NCI-H446 treated with DMSO at 0.1 percent for 48 hours (cell line): ENCODE measurements around the gene UBA6.
"Not testable (repeated sequence)": the region's sequence is repeated elsewhere in the genome, so short reads cannot be mapped to it uniquely, and the experiment has no call there.

Experiments
- DNase-seq: peaks from one replicate; lab custom pipeline; 2025; lab: John Stamatoyannopoulos, UW

Gene UBA6

DNA sequence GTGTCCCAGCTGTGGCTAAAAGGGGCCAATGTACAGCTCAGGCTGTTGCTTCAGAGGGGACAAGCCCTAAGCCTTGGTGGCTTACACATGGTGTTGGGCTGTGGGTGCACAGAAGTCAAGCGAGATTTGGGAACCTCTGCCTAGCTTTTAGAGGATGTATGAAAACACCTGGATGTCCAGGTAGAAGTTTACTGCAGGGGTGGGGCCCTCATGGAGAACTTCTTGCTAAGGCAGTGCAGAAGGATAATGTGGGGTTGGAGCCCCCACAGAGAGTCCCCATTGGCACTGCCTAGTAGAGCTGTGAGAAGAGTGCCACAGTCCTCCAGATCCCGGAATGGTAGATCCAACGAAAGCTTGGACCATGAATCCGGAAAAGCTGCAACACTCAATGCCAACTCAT, 40.5 kb downstream of the UBA6 start:
- no peak for DNase-seq

DNA sequence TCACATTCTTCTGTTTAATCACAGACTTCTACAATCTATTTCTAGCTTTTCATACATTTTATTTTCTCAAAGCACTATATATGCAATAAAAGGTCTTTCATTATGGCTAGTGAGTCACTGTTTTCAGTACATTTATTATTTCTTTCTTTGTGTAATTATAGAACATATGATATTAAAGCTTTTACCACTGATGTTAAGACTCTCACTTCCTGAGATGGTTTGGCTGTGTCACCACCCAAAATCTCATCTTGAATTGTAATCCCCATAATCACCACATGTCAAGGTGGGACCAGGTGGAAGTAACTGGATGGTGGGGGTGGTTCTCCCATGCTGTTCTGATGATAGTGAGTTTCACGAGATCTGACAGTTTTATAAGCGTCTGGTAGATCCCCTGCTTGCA, 41.9 kb downstream of the UBA6 start:
- no peak for DNase-seq

DNA sequence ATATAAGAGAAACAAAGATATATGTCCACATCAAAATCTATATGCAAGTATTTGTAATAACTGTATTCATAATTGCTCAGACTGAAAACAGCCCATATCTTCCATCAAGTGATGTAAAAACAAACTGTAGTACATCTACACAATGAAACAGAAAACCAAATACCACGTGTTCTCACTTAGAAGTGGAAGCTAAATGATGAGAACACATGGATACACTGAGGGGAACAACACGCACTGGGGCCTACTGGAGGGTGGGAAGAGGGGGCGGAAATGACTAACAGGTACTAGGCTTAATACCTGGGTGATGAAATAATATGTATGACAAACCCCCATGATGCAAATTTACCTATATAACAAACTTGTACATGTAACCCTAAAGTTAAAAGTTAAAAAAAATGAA, 42.7 kb downstream of the UBA6 start:
- no peak for DNase-seq

DNA sequence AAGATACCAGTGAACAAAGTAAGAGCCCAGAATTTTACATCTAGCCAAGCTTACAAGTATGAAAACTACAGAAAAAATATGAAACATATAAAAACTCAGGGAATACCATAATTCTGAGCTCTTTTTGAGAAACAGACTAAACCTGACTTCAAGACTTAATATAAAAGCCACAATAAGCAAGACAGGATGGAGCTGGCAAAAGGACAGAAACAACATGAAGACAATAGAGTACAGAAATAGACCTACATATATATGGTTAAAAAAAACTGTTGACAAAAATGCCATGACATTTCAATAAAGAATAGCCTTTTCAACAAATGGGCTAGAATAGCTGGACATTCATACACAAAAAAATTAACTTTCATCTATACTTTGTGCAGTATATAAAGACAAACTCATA, 49.4 kb downstream of the UBA6 start:
- DNase-seq: no peak

DNA sequence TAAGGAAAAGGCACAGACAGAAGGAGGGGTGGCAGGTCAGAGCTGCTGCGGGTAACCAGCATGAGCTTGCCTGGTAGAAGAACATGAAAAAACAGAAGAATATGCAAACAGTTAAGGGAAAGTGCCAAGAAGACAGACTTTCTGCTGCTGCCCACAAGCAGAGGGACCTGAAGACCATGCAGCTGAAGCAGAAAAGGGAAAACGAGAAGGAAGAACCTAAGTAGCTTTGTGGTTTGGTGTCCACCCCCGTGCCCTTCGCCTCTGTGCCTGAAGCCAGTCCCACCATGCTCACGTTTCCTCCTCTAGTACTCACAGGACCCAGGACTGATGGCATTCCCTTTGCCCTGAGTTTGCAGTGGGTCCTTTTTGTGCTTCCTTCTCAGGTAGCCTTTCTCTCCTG, 62.8 kb downstream of the UBA6 start:
- DNase-seq: no peak

DNA sequence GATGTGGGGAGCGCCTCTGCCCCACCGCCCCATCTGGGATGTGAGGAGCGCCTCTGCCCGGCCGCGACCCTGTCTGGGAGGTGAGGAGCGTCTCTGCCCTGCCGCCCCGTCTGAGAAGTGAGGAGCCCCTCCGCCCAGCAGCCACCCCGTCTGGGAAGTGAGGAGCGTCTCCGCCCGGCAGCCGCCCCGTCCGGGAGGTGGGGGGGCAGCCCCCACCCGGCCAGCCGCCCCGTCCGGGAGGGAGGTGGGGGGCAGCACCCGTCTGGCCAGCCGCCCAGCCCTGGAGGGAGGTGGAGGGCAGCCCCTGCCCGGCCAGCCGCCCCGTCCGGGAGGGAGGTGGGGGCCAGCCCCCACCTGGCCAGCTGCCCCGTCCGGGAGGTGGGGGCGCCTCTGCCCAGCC, 64.0 kb downstream of the UBA6 start:
- DNase-seq: not testable (repeated sequence)

DNA sequence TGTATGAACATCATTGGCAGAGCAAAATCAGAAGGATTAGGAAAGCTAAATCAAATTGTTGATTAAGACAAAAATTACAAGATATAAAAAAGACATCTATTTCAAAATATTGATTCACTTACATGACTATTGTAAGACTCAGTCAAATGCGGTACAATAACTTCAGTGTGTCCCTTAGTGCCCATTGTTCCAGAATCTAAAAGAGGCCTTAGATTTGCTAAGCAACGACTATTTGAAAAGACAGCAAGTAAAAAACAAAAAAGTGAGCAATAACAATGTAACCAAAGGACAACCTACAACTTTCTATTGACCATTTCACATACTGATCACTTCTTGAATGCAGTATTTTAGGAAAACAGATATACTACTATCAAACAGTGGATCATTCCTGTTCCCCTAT, 65.6 kb downstream of the UBA6 start:
- DNase-seq: no peak

DNA sequence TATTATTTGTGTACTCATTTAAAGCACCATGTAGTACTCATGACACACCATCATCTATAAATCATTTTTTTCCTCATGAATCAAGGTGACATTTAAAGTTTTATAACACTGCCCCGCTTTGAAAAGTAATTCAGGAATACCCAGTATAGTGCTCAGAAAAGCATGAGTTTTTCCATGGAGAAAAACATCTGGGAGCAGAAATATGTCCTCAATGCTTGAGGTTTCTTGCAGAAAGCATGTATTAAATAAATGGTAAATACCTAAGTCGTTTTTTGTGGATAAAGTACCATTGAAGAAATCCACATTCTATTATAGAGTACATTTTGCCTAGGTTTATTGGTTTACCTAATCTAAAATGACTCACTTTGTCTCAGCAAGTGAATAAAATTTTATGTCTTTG, 66.2 kb downstream of the UBA6 start:
- DNase-seq: no peak

DNA sequence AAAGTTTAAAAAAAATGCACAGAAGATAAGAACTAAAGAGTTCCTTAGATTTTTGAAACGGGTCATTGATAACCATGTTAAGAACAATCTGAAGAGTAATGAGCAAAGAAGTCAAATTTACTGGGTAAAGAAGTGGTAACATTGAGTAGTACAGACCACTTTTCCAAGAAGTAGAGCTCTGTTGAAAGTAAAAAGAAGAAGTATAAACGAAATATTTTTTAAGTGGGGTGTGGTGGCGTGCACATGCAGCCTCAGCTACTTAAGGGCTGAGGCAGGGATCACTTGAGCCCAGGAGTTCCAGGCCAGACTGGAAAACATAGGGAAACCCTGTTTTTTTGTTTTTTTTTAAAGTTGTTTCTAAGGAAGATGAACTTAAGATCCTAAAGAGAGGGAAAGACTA, 68.5 kb downstream of the UBA6 start:
- no peak for DNase-seq

DNA sequence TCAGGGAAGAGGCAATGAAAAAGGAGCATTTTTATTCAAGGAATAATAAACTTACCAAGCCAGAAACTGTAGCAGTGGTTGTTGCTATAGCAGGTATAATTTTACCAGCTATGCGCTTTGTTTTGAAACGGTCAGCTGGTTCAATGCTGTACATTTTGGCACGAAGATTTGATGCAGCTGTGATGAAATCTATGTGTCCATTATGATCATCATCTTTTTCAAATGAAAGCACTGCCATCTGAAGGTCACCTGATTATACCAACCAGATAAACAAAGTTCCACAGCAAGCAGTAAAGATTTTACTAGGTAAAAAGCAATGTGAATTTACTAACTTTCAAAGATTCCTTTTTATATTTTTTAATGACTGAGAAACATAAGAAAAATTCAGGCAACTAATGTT, 76.0 kb downstream of the UBA6 start:
- no peak for DNase-seq

DNA sequence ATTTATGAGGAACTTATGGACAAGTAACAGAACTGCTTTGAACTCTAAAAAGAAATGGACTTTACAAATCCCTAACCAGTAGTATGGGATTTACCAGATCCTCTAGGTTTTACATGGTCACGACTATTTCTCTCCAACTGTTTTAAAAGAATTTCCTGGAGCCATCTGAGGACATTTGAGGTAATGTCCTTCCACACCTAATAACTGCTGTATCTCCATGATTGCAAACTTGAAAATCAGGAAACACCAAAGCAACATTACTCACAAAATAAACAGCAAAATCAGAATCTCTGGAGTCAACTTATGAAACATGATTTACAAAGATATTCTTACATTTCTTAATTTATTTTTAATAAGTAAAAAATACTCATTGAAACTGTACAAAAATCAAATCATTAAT, 84.5 kb downstream of the UBA6 start:
- no peak for DNase-seq

DNA sequence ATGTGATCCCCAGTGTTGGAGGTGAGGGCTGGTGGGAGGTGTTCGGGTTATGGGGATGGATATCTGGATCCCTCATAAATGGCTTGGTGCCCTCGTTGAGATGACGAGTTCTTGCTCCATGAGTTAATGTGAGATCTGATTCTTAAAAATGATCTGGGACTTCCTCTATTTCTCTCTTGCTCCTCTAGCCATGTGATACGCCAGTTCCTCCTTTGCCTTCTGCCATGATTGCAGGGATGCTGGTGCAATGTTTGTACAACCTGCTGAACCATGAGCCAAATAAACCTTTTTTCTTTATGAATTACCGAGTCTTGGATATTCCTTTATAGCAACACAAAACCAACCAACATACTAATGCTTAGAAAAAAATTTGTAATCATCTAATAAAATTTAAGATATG, 85.8 kb downstream of the UBA6 start:
- no peak for DNase-seq

DNA sequence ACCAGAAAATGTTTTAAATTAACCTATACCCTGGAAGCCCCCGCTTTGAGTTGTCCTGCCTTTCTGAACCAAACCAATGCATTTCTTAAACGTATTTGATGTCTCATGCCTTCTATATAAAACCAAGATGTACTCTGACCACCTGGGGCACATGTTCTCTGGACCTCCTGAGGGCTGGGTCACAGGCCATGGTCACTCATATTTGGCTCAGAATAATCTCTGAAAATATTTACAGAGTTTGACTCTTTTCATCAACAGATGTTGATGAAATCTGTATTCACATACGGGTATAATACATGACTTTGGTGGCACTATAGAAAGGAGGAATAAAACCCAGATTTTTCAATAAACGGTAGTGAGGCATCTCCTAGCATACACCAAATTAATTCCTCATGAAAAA, 86.8 kb downstream of the UBA6 start:
- no peak for DNase-seq

DNA sequence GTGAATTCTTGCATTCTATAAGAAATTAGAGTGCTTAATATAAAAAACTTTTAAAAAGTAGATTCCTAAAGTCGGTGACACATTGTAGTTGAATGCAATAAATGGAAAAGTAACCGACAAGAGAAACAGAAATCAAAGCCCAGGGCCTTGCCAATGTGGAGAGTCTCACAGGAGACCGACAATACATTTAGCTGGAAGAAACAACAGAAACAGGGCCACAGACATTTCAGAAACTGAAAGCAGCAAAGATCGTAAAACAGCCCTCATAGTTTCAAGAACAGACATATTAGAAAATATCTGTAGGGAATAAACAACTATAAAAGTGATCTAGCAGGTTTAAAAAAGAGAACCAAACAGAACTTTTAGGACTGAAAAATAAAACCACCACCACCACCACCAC, 92.9 kb downstream of the UBA6 start:
- no peak for DNase-seq

DNA sequence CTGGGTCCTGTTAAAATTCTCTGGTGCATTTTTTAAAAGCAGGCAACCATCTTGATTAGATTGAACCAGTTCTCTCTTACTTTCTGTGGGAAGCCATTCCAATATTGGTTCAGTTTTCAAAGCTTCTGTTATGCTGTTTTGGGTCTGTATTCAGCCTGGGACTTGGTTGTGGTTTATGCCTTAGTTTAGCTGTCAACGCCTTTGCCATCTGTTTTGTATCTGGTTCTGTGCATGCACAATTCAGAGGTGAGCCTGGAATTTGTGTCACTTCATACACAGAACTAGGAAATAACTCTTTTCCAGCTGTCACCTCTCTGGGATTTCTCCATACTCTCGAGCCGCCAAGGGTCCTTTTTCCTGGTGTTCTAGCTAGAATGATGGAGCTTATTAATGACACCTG, 96.2 kb downstream of the UBA6 start:
- DNase-seq: no peak

DNA sequence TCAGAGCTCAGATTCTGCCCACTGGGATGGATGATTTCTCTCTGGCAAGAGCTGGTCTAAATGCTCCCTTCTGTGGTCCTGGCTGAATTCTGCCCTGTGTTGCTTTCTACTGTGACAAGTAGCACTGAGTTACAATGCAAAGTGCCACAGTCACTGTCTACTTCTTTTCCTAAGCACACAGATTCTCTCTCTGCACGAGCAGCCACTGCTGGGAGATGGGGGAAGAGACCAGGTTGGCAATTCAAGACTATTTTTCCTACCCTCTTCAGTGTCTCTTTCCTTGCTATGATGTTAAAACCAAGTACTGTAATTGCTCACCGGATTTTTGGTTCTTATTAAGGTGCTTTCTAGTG, 97.0 kb downstream of the UBA6 start:
- DNase-seq: no peak

DNA sequence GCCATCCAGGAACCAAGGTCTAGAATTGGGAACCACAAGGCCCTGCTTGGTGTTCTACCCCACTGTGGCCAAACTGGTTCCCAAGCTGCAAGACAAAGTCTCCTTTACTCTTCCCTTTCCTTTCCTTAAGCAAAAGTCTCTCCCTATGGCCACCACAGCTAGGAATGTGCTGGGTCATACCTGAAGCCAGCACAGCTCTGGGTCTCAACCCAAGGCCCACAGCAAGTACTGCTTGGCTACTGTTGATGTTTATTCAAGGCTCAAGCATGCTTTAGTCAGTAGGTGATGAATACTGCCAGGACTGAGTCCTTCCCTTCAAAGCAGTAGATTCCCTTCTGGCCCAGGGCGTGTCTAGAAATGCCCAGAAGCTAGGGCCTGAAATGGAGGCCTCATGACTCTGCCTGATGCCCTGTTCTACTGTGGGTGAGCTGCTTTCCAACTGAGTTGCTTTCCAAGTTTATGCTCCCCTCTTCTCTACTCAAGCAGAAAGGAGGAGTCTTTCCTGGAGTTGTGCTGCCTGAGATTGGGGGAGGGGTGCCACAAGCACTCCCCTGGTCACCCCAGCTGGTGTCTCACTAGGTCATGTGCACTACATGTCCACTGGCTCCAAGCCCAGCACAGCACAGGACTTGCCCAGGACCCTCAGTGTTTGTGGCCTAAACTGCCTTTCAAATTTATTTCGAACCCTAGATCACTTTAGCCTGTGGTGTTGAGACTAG, 97.5 kb downstream of the UBA6 start:
- DNase-seq: no peak

DNA sequence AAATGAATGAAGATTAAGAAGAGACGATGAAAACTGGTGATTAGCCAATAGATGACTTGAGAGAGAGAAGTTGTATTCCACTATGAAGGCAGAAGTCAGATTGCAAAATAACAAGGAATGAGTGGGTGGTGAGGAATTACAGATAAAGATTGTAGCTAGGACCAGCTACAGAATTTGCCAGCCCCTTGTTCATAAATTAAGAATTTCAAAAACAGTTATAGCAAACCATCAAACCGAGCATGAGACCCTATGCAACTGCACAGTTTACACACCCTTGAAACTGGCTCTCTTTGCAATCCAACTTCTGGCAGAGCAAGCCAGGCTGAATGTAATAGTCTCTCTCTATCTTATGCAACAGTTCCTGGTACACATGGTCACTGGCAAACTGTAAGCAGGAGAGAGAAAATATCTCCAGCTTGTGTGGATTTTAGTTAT, 107.2 kb downstream of the UBA6 start:
- no peak for DNase-seq

DNA sequence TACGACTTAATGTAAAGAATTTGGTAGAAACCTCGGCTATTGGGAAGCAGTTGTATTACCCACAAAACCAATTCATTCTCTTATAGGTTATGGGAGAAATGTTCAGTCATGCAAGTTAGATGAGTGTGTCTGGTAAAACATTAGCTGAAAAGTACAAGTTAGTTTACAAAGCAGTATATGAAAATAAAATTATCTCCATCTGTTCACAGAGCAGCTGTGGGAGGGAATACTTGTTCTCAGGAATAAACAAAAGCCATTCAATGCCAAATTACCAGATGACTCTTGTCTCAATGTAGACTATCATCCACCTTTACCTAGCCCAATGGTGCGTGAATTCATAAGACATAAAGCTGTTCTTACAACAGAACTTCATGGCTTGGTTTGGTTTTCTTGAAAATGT, 113.8 kb downstream of the UBA6 start:
- no peak for DNase-seq

DNA sequence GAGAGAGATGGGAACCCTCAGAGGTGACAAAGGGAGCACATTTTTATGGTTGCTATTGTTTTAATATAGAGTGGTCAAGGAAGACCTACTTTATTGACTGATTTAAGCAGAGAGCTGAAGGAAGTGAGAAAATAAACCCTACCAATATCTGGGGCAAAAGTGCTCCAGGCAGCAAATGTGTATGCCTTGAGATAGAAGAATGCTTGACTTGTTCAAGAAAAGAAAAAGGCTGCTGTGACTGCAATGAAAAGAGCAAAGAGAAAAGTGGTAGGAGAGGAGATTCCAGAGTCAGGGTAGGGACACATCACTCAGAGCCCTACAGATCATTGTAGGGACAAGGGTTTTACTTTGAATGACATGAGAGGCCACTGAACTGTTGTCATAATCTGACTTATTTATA, 116.5 kb downstream of the UBA6 start:
- no peak for DNase-seq

DNA sequence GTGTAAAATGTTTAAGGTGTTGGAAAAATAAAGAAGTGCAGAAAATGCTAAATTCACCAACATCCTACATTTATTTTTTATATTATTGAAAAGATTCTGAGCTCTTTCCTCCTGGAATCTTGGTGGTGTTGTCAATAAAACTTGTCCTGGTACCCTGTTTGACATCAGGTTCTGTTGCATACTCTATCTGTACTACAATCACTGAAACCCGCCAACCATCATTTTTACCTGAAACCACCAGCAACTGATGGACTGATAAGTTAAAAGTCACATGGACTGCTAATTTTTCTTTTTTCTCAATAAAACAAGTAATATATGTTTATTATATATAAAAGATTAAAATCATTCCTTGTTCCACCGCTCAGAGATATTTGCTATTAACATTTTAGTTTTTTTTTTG, 119.0 kb downstream of the UBA6 start:
- no peak for DNase-seq

DNA sequence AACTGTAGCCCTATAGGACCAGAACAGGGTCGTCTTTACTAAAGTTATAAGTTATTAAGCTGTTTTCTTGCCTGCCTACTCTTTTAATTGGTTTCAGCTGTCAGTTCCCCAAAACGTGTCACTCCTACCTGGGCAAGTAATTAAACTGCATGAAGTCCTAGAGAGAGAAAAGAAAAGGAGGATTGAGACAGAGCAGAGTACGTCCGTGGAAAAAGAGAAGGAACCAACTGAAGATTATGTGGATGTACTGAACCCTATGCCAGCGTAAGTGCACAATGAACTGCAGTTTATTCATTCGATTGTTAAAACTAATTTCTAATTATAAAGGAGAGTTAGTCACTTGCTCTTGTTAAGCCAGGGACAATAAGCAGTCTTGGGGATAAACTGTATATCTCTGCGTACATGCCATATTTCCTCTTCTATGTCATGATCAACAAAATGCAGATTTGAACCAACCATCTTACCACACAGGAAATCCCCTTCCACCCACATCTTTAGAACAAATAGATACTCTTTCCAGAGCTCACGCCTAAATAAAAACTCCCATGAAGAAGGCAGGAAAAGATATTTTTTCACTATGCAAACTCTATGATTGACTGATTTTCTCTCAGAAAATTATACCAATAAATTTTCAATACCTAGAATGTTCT, 119.6 kb downstream of the UBA6 start:
- DNase-seq: no peak

DNA sequence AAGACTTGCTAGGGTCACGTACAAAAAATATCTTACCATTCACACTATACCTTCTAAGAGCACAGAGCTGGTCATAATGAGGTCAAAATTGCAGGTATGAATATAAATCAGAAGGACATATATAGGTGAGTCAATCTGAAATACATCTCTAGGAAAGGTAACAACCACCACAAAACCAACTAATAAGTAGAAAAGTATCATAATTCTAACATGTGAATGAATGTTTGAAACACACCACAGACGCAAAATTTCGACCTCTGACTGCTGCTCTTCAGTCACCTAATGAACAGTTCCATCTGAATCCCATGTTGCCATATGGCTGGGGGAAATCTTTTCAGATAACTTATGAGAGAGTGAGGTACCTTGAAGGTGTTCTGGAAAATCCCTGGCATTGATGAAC, 120.4 kb downstream of the UBA6 start:
- DNase-seq: no peak

DNA sequence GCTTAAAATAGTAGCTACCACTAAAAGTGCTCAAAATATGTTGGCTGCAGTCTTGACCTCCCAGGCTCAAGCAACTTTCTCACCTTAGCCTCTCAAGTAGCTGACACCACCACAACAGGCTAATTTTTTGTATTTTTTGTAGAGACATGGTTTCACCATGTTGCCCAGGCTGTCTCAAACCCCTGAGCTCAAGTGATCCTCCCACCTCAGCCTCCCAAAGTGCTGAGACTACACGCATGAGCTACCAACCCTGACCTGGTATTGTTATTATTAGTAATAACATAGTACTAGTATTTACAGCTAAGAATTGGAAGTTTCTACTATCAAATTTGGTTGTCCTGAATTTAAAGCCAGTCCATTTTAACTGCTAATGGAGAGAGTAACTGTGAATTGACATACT, 124.4 kb downstream of the UBA6 start:
- no peak for DNase-seq
